Prostate gland (tissue), 2 donors: Measurements from ENCODE around the gene COMMD6.

Experiments used
- CTCF ChIP-seq, 4 experiments: fragments of 200-600 bp in 2 of 4; fragments of 450-650 bp in 2 of 4; sonication (generic) in 2 of 4; IDR thresholded peaks; 1 replicate in 3 of 4; 2 replicates in 1 of 4; pipeline ENCODE4 v1.5.1; 2016 to 2019; ENCODE audit warnings: antibody characterized with exemption in 4 of 4, mild to moderate bottlenecking in 2 of 4, moderate library complexity in 2 of 4
- POLR2AphosphoS5 ChIP-seq: sonication (generic); formaldehyde crosslinking; IDR thresholded peaks from one replicate; pipeline ENCODE4 v1.6.1; 2017; ENCODE audit warnings: antibody characterized with exemption

- TF ChIP-seq POLR2AphosphoS5 (no peak), CTCF (IDR thresholded peaks at IDR 0.05) (no peak)
Observed at GRCh38 chr13:75533861-75534260, 3.8 kb downstream of the COMMD6 start.
